Effector memory CD8-positive, alpha-beta T cell (primary cell): Measurements from ENCODE around the gene IL12RB1.
"Not testable (repeated sequence)": the region's sequence is repeated elsewhere in the genome, so short reads cannot be mapped to it uniquely, and the experiment has no call there.

Experiments
- ATAC-seq: fragments of 150-1000 bp; cut with Tn5 transposase; replicated peaks from 2 replicates; pipeline ENCODE4 v1.10.0; 2021; ENCODE audit warnings: mild to moderate bottlenecking, moderate library complexity
- DNase-seq, 3 experiments: peaks; one replicate each; pipeline ENCODE4 v3.0.0; 2021
- H3K27ac Mint-ChIP-seq, 2 donors: one replicate each; pipeline ENCODE4 v1.8.0; 2022; ENCODE audit warnings: mild to moderate bottlenecking in 2 of 2, mixed read lengths in 2 of 2, moderate library complexity in 2 of 2
- H3K27me3 Mint-ChIP-seq, 2 donors: one replicate each; pipeline ENCODE4 v1.8.0; 2022; ENCODE audit warnings: mixed read lengths in 2 of 2
- H3K36me3 Mint-ChIP-seq: one replicate; pipeline ENCODE4 v1.8.0; 2022; ENCODE audit warnings: mild to moderate bottlenecking, moderate library complexity, mixed read lengths; ENCODE audit not compliant: insufficient read depth
- H3K4me1 Mint-ChIP-seq, 2 donors: one replicate each; pipeline ENCODE4 v1.8.0; 2022; ENCODE audit warnings: low read depth in 2 of 2, mixed read lengths in 2 of 2
- H3K4me3 Mint-ChIP-seq, 2 donors: one replicate each; pipeline ENCODE4 v1.8.0; 2022; ENCODE audit warnings: mild to moderate bottlenecking in 2 of 2, mixed read lengths in 2 of 2, moderate library complexity in 2 of 2
- H3K9me3 Mint-ChIP-seq, 2 donors: one replicate each; pipeline ENCODE4 v1.8.0; 2022; ENCODE audit warnings: mixed read lengths in 2 of 2

The IL12RB1 gene

DNA sequence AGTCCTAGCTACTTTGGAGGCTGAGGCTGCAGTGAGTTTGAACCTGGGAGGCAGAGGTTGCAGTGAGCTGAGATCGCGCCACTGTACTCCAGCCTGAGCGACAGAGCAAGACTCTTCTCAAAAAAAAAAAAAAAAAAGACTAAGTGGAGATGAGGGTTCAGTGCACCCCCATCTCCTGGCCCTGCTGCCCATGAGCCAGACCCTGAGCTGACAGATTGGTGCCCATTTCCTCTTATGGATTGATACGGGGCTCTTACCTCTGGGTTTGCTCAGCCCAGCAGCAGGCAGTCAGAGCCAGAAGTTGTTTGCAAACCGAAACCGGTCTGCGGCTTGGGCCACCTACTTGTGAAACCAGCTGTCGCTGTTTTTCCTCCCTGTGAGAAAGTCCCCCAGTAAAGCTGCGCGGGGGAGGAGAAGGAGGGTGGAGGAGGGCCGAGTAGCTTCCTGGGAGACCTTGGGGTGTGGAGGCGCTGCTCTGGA lies 41.9 kb downstream of the IL12RB1 start:
- Mint-ChIP-seq H3K36me3 (peaks cover 3% of the 10 kb centered on the region), H3K27me3 (no peaks in the 10 kb centered on the region), H3K4me1 (peaks cover 29 to 35% of the 10 kb centered on the region in 2 donors), H3K27ac (peak overlapping the region; percentile 96), H3K4me3 (peak overlapping the region; percentile 81 to 87), H3K9me3 (no peaks in the 10 kb centered on the region)
- ATAC-seq = peak; percentile 97
- DNase-seq = peak; percentile 80 to 82 (median 81)

DNA sequence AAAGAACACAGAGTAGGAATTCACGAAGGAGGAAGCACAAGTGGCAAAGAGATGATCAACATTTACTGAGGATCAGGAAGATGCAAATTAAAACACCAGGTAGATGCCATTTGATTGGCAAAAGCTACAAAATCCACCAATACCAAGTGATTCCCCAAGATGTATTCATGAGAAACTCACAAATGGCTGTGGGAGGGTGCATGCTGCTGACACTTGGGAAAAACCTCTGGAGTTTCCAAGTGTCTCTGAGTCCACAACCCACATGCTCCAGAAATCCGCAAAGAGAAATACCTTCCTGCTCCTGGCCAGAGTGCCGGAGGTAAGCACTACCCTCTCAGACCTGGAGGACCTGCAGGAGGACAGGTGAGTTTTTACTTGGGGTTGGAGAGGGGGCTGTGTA lies 43.1 kb downstream of the IL12RB1 start:
- peaks cover 29 to 34% of the 10 kb centered on the region in 2 donors for H3K4me1 Mint-ChIP-seq
- no peaks in the 10 kb centered on the region for H3K9me3 Mint-ChIP-seq
- peaks cover 3% of the 10 kb centered on the region for H3K36me3 Mint-ChIP-seq
- no peak for DNase-seq
- peak overlapping the region; percentile 81 to 87 for H3K4me3 Mint-ChIP-seq
- ATAC-seq = no peak
- no peaks in the 10 kb centered on the region for H3K27me3 Mint-ChIP-seq
- H3K27ac Mint-ChIP-seq = peak overlapping the region; percentile 96

DNA sequence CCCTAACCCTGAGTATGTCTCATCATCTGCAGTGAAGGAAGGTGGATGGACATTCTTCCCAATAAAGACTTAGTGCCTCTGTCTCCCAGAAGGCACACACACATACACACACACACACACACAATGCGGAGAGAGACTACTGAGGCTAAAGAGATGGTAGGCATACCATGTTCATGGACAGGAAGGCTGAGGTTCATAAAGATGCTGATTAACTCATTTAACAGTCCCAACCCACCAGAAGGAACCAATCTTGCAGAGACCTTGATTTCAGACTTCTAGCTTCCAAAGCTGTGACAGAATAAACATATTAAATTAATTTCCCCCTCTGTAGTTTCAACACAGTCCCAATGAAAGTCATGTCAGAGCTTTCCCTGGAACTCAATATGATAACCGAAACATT lies 45.7 kb downstream of the IL12RB1 start:
- Mint-ChIP-seq H3K27ac (no peak overlapping the region), H3K4me1 (peaks cover 23 to 28% of the 10 kb centered on the region in 2 donors), H3K27me3 (no peaks in the 10 kb centered on the region), H3K4me3 (no peak overlapping the region), H3K36me3 (peaks cover 3% of the 10 kb centered on the region), H3K9me3 (no peaks in the 10 kb centered on the region)
- no peak for ATAC-seq
- DNase-seq = no peak

DNA sequence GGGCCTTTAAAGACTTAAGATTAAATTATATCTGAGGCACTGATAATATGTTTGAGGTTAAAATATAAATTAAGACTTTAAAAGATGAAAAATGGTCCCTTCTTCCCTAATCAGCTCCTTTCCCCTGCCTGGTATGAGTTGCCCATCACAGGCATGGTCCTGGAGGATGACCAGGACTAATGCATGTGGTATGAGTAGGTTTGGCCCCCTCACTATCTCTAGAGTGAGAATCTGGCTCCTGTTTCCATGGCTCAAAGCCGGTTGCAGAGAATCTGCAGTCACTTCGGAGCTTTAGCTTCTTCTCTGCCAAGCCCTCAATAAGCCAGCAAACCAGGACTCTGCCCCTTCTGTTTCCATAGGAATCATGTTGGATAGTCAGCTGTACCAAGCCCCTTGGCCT lies 54.6 kb downstream of the IL12RB1 start:
- not testable (repeated sequence) for H3K27ac Mint-ChIP-seq, H3K4me1 Mint-ChIP-seq, ATAC-seq, H3K4me3 Mint-ChIP-seq, H3K9me3 Mint-ChIP-seq, DNase-seq, H3K36me3 Mint-ChIP-seq, H3K27me3 Mint-ChIP-seq

DNA sequence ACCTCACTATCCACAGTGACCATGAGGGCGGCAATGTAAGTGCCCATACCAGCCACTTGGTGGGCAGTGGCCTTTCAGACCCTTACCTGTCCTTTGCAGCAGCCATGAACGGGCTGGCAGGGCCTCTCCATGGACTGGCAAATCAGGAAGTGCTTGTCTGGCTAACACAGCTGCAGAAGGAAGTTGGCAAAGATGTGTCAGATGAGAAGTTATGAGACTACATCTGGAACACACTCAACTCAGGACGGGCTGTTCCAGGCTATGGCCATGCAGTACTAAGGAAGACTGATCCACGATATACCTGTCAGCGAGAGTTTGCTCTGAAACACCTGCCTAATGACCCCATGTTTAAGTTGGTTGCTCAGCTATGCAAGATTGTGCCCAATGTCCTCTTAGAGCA lies 55.3 kb downstream of the IL12RB1 start:
- DNase-seq, H3K9me3 Mint-ChIP-seq, H3K27ac Mint-ChIP-seq, ATAC-seq, H3K36me3 Mint-ChIP-seq, H3K4me1 Mint-ChIP-seq, H3K4me3 Mint-ChIP-seq, H3K27me3 Mint-ChIP-seq: not testable (repeated sequence)

DNA sequence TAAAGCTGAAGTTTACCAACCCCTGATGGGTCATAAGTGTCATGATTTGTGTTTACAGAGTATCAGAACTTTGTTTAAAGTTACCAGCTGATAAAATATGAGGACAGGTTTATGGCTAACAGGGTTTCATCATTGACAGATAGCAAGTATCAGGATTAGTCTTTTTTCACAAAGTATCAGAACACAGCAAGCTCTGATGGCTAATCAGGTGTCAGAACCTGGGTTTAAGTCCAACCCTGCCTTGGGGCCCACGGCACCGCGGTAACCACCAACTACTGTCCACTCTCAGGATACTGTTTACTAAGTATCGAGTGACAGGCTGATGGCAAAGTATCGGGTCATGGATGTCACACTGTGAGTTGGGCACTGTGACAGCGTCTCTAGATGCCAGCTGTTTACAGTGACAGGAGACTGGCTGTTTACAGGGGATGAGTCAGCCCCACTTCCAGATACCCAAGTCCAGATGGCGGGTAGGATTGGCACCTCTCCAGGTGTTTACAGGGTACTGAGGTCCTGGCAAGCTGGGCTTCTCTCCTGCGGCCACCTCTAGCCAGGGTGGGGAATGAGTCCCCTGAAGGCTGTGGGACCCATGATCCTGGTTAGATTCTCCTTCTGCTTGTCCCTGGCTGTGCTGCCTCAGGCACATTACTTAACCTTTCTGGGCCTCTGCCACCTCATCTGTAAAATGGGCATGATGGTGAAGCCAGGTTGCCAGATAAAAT lies 57.0 kb downstream of the IL12RB1 start:
- DNase-seq (no peak), ATAC-seq (no peak)
- no peak overlapping the region for H3K27ac Mint-ChIP-seq
- no peak overlapping the region for H3K4me3 Mint-ChIP-seq
- H3K27me3 Mint-ChIP-seq = no peaks in the 10 kb centered on the region
- peaks cover 0 to 7% of the 10 kb centered on the region in 2 donors for H3K4me1 Mint-ChIP-seq
- H3K9me3 Mint-ChIP-seq = no peaks in the 10 kb centered on the region
- H3K36me3 Mint-ChIP-seq = no peaks in the 10 kb centered on the region

DNA sequence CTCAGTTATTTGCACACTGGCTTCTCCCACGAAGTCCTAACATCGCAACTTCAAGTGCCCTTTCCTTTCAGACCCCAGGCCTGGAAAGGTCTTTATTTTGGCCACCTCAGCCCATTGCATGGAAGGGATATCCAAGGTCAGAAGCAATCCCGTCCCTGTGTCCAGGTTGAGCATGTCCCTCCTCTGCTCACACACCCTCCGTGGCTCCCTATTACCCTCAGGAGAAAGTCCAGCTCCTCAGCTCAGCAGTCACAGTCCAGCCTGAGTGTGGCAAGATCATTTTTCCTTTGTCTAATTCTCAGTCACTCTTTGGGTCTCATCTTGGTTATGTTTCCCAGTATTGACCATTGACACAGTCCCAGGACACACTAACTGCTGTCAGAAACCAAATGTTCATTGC lies 59.6 kb downstream of the IL12RB1 start:
- ATAC-seq (no peak), DNase-seq (no peak)
- Mint-ChIP-seq H3K36me3 (no peaks in the 10 kb centered on the region), H3K27me3 (no peaks in the 10 kb centered on the region), H3K9me3 (no peaks in the 10 kb centered on the region), H3K27ac (no peak overlapping the region), H3K4me3 (no peak overlapping the region), H3K4me1 (peaks cover 7 to 21% of the 10 kb centered on the region in 2 donors)

DNA sequence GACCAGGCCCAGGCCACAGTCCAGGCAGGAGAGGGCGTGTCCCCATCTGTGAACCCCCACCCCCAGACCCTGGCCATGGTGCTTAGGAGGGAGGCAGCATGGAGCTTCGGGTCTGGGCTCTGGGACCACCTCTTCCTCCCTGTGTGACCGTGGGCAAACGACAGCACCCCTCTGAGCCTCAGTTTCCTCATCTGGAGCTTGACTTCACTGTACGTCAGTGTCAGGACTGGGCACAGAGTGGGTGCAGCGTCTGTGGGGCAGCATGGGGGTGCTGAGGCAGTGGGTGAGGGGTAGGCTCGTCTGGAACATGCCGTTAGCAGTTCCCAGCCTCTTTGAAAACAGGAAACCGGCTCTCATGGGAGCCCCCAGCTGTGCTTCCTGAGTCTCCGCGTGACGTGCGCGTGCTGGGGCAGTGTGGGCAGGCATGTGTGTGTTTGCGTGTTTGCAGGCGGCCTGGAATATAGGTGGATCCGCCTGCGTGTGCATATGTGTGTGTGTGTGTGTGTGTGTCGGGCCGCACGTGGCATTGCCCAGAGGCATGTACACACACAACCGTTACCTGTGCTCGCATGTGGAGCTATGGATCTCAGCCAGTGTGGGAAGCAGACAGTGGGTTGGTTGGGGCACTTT lies 63.0 kb downstream of the IL12RB1 start:
- Mint-ChIP-seq H3K9me3 (no peaks in the 10 kb centered on the region), H3K36me3 (peaks cover 3% of the 10 kb centered on the region), H3K27me3 (no peaks in the 10 kb centered on the region), H3K4me1 (peaks cover 18 to 30% of the 10 kb centered on the region in 2 donors), H3K4me3 (peak overlapping the region in 1 of 2 donors; percentile 54), H3K27ac (peak overlapping the region; percentile 53 to 93)
- DNase-seq (peak in 1 of 3 experiments; percentile 21), ATAC-seq (peak; percentile 57)

DNA sequence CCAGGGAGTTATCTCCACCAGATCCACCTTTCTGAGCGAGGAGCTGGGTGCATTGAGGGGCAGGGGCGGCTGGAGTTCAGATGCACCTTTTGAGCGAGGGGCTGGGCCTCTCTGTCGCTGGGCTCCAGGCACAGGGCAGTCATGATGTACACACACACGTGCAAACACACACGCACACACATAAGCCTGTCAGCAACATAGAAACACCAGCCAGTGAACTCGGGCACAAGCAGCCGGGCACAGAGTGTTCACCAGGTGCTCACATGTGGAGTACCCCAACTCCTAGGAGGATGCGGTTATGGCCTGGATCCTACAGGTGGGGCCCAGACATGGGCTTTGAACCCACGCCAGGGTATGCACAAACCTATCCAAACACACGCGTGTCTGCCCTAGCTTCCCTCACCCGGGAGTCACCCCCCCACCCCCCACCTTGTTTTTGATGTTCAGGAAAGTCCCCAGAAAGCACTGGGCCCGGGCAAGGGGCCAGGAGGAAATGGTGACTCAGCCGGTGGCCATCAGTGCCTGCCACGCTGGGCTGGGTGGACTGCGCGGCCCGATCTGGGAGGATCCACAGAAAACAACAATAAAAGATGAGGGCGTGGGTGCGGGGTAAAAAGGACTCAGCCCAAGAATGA lies 65.5 kb downstream of the IL12RB1 start:
- peaks cover 3% of the 10 kb centered on the region for H3K36me3 Mint-ChIP-seq
- peak; percentile 73 for ATAC-seq
- H3K4me3 Mint-ChIP-seq = peak overlapping the region; percentile 66 to 69
- H3K27me3 Mint-ChIP-seq = no peaks in the 10 kb centered on the region
- H3K4me1 Mint-ChIP-seq = peaks cover 18 to 34% of the 10 kb centered on the region in 2 donors
- peak overlapping the region; percentile 55 to 85 for H3K27ac Mint-ChIP-seq
- DNase-seq = peak in 2 of 3 experiments; percentile 62 to 63
- H3K9me3 Mint-ChIP-seq = no peaks in the 10 kb centered on the region

DNA sequence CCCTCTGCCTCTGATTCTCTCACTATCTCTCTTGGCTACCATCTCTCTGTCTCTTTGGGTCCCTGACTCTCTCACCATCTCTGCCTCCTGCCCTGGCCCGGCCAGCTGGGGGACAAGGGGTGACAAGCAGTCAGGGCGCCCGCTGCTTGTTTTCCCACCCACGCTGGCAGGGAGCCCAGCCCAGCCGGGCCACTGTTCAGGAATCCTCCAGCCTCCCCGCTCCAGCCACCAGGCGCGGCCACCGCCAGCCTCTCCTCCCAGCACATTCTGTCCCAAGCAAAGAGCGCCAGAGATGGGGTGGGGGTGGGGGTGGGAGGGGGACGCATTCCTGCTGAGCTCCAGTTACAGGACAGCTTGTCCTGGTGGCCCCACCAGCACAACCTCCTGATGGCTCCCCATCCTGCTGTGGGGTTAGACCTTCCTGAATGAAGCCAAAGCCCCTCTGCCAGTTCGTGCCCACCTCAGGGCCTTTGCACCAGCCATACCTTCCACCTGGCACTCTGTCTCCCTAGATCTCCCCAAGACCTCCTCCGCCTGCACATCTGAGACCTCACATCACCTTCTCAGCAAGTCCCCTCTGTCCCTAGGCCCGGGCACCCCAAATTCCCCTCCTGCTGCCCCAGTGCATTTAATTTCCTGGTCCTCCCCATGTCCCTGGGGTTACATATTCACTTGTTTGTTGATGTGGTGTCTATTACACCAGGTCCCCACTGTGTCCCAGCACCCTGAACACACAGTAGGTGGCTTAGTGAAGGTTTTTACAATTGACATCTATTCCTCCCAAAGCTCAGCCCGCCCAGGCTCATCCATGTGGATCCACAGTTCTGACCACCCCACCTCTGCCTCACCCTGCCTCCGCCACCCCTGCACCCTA lies 66.3 kb downstream of the IL12RB1 start:
- Mint-ChIP-seq H3K4me3 (no peak overlapping the region), H3K9me3 (no peaks in the 10 kb centered on the region)
- no peak for ATAC-seq

DNA sequence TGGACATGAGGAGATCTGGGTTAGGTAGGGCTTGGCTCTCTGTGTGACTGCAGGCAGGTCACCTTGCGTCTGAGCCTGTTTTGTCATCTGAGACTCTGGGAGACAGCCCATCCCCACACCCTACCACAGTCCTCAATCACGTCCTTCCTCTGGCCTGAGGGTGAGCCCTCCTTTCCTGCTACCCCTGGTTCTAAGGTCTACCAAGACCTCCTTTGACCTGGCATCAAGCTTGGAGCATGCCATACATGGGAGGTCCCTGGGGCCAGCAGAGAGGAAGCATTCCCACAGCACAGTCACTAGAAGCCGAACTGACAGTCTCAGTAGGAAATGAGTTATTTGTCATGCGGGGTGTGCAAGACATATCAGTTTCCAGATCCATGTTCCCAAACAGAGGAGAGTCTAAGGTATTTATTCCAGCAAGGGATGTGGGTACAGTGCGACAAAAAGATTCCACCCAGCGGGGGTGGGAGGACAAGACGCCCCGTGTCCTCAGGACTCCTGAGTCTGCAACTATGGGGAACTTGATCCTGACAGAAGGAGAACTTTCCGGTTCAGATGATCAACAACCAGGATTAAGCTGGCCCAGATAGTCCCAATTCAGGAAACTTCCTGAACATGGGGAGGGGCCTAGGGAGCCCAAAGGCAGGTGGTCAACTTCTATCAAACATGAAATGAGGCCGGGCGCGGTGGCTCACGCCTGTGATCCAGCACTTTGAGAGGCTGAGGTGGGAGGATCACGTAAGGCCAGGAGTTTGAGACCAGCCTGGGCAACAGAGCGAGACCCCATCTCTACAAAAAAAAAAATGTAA lies 69.3 kb downstream of the IL12RB1 start:
- Mint-ChIP-seq H3K27me3 (no peaks in the 10 kb centered on the region), H3K9me3 (no peaks in the 10 kb centered on the region), H3K36me3 (peaks cover 32% of the 10 kb centered on the region), H3K27ac (peak overlapping the region; percentile 79 to 84), H3K4me1 (peaks cover 34 to 47% of the 10 kb centered on the region in 2 donors), H3K4me3 (no peak overlapping the region)
- DNase-seq (no peak), ATAC-seq (no peak)

More for the DNA sequence above, 66.3 kb downstream of the IL12RB1 start:
- Mint-ChIP-seq H3K36me3 (peaks cover 3% of the 10 kb centered on the region), H3K27ac (peak overlapping the region; percentile 56 to 85), H3K27me3 (no peaks in the 10 kb centered on the region), H3K4me1 (peaks cover 18 to 38% of the 10 kb centered on the region in 2 donors)
- no peak for DNase-seq

DNA sequence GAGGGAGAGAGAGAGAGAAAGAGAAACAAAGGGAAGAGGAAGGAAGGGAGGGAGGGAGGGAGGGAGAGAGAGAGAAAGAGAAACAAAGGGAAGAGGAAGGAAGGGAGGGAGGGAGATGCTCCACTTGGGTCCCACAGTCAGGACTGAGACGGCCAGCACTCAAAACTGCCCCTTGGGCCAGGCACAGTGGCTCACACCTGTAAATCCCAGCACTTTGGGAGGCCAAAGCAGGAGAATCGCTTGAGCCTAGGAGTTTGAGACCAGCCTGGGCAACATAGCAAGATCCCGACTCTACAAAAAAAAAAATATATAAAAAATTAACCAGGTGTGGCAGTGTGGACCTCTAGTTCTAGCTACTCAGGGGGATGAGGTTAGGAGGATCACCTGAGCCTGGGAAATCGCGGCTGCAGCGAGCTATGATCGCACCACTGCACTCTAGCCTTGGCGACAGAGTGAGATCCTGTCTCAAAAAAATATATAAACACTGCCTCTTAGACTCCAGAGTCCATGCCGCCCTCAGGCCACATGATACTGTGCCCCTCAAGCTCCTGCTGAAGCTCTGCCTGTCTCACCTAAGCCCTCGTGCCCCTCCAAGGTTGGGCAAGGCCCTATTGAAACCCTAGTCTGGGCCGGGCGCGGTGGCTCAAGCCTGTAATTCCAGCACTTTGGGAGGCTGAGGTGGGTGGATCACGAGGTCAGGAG lies 70.4 kb downstream of the IL12RB1 start:
- no peaks in the 10 kb centered on the region for H3K9me3 Mint-ChIP-seq
- peak overlapping the region; percentile 79 to 84 for H3K27ac Mint-ChIP-seq
- DNase-seq (no peak), ATAC-seq (no peak)
- H3K4me1 Mint-ChIP-seq = peaks cover 26 to 39% of the 10 kb centered on the region in 2 donors
- H3K27me3 Mint-ChIP-seq = no peaks in the 10 kb centered on the region
- H3K4me3 Mint-ChIP-seq = no peak overlapping the region
- H3K36me3 Mint-ChIP-seq = peaks cover 39% of the 10 kb centered on the region
